Activated CD4-positive, alpha-beta T cell treated with anti-CD3 and anti-CD28 coated beads, Interleukin-2, amount 50 U/mL, for 16 hours (primary cell): ENCODE results near the gene MMEL1.

Source experiments
- DNase-seq: peaks from one replicate; pipeline ENCODE4 v3.0.0-alpha.2; 2020

The MMEL1 gene

GRCh38 chr1:2603521-2604155, 29.2 kb downstream of the MMEL1 start:
- DNase-seq, result no peak

GRCh38 chr1:2602866-2603520, 29.8 kb downstream of the MMEL1 start:
- no peak for DNase-seq

GRCh38 chr1:2602311-2602835, 30.4 kb downstream of the MMEL1 start:
- no peak for DNase-seq

- DNase-seq, result no peak
Observed at GRCh38 chr1:2601721-2602303, 31.0 kb downstream of the MMEL1 start.

GRCh38 chr1:2598329-2598931, 34.4 kb downstream of the MMEL1 start:
- no peak for DNase-seq

- DNase-seq, result no peak
Observed at GRCh38 chr1:2597441-2598328, 35.1 kb downstream of the MMEL1 start.

- no peak for DNase-seq
Observed at GRCh38 chr1:2596530-2597333, 36.1 kb downstream of the MMEL1 start.

GRCh38 chr1:2595812-2596529, 36.8 kb downstream of the MMEL1 start:
- DNase-seq, result no peak

- DNase-seq, result no peak
Observed at GRCh38 chr1:2595261-2595811, 37.5 kb downstream of the MMEL1 start.

- DNase-seq, result no peak
Observed at GRCh38 chr1:2594641-2595131, 38.1 kb downstream of the MMEL1 start.

GRCh38 chr1:2594001-2594640, 38.7 kb downstream of the MMEL1 start:
- no peak for DNase-seq

- no peak for DNase-seq
Observed at GRCh38 chr1:2593251-2593878, 39.5 kb downstream of the MMEL1 start.

- no peak for DNase-seq
Observed at GRCh38 chr1:2592672-2593071, 40.1 kb downstream of the MMEL1 start.

GRCh38 chr1:2591581-2592261, 41.1 kb downstream of the MMEL1 start:
- no peak for DNase-seq

- no peak for DNase-seq
Observed at GRCh38 chr1:2591233-2591580, 41.6 kb downstream of the MMEL1 start.

GRCh38 chr1:2590233-2591141, 42.3 kb downstream of the MMEL1 start:
- DNase-seq, result no peak

- DNase-seq, result no peak
Observed at GRCh38 chr1:2589431-2590232, 43.2 kb downstream of the MMEL1 start.
